ENCODE measurements around the gene NEMP2.

- no peak for TF ChIP-seq POLR2AphosphoS5 (IDR thresholded peaks at IDR 0.05; ENCODE audit: low read depth, low read length)
- no peak for TF ChIP-seq TAF1 (IDR thresholded peaks at IDR 0.05; ENCODE audit: borderline replicate concordance, low read depth, low read length)
Observed at GRCh38 chr2:190460487-190460886, 74.0 kb downstream of the NEMP2 start.
